GM06990 (cell line): ENCODE data around the gene CCDC187.

Experiments used
- DNase-seq: peaks from one replicate; pipeline ENCODE4 v3.0.0-alpha.2; 2011; ENCODE audit not compliant: insufficient read length; ENCODE audit errors: extremely low read depth
- H3K27me3 ChIP-seq: replicated peaks from 2 replicates; pipeline ENCODE4 v1.6.0; 2011; ENCODE audit warnings: low read length; ENCODE audit not compliant: control insufficient read depth, insufficient read depth
- H3K36me3 ChIP-seq: 2 replicates; pipeline ENCODE4 v1.5.1; 2011; ENCODE audit warnings: low read length; ENCODE audit not compliant: control insufficient read depth, insufficient read depth
- H3K4me3 ChIP-seq: replicated peaks from 2 replicates; pipeline ENCODE4 v1.5.1; 2011; ENCODE audit warnings: low read depth, mild to moderate bottlenecking, control low read depth, low read length
- CTCF ChIP-seq: IDR thresholded peaks from 2 replicates; pipeline ENCODE4 v1.5.1; 2011; ENCODE audit warnings: low read length, control low read depth, mild to moderate bottlenecking, inconsistent platforms; ENCODE audit not compliant: insufficient read depth, poor library complexity, severe bottlenecking

CCDC187 gene

GRCh38 chr9:136282272-136282861 lies 21.5 kb downstream of the CCDC187 start:
- Histone ChIP-seq H3K36me3 (no peaks in the 10 kb centered on the region), H3K27me3 (no peaks in the 10 kb centered on the region; the same call in 1 of the 2 replicates), H3K4me3 (no peak overlapping the region)
- TF ChIP-seq CTCF, result no peak
- no peak for DNase-seq

- no peak for DNase-seq
- Histone ChIP-seq H3K36me3 (no peaks in the 10 kb centered on the region), H3K27me3 (no peaks in the 10 kb centered on the region; the same call in 1 of the 2 replicates), H3K4me3 (no peak overlapping the region)
- no peak for TF ChIP-seq CTCF
Observed at GRCh38 chr9:136281421-136282271, 22.2 kb downstream of the CCDC187 start.

- TF ChIP-seq CTCF, result no peak
- Histone ChIP-seq H3K4me3 (no peak overlapping the region), H3K27me3 (no peaks in the 10 kb centered on the region; the same call in 1 of the 2 replicates), H3K36me3 (no peaks in the 10 kb centered on the region)
- no peak for DNase-seq
Observed at GRCh38 chr9:136280535-136281315, 23.2 kb downstream of the CCDC187 start.

- H3K4me3 ChIP-seq, result no peak overlapping the region
- TF ChIP-seq CTCF, result no peak
Observed at GRCh38 chr9:136279471-136279870, 24.4 kb downstream of the CCDC187 start.

GRCh38 chr9:136278894-136279293 lies 25.0 kb downstream of the CCDC187 start:
- no peaks in the 10 kb centered on the region for H3K36me3 ChIP-seq
- H3K4me3 ChIP-seq, result no peak overlapping the region
- TF ChIP-seq CTCF, result no peak
- no peak for DNase-seq
- H3K27me3 ChIP-seq, result peaks cover 2% of the 10 kb centered on the region; the same call in 1 of the 2 replicates

More at GRCh38 chr9:136279471-136279870, 24.4 kb downstream of the CCDC187 start:
- H3K27me3 ChIP-seq, result no peaks in the 10 kb centered on the region; the same call in 1 of the 2 replicates
- DNase-seq, result no peak
- no peaks in the 10 kb centered on the region for H3K36me3 ChIP-seq
